H9 (cell line): ENCODE data around the gene FAM120A. TPM values are rescaled to one million over a fixed set of nuclear protein-coding genes. Genes with fewer than 3 reads are reported as not detected.
A peak's percentile ranks its signal among the peaks of the same experiment; 100 is the strongest.

Source experiments
- DNase-seq: peaks from one replicate; pipeline ENCODE4 v3.0.0-alpha.2; 2017
- H2AFZ ChIP-seq: one replicate; pipeline ENCODE4 v1.6.1; 2013; ENCODE audit warnings: mild to moderate bottlenecking, low read length, control low read depth, moderate library complexity
- H2AK5ac ChIP-seq: 2 replicates; pipeline ENCODE4 v1.6.1; 2013; ENCODE audit warnings: low read length, control low read depth, mixed read lengths; ENCODE audit not compliant: insufficient read length
- H2BK120ac ChIP-seq: one replicate; pipeline ENCODE4 v1.6.1; 2013; ENCODE audit warnings: low read depth, mild to moderate bottlenecking, low read length, control low read depth, inconsistent platforms; ENCODE audit not compliant: poor library complexity, severe bottlenecking
- H2BK12ac ChIP-seq: 2 replicates; pipeline ENCODE4 v1.6.1; 2013; ENCODE audit warnings: low read length, control low read depth, mixed read lengths, low read depth; ENCODE audit not compliant: insufficient read length
- H2BK15ac ChIP-seq: 2 replicates; pipeline ENCODE4 v1.6.1; 2013; ENCODE audit warnings: low read depth, low read length, control low read depth
- H2BK20ac ChIP-seq: one replicate; pipeline ENCODE4 v1.6.1; 2013; ENCODE audit warnings: low read depth, mild to moderate bottlenecking, low read length, control low read depth, inconsistent platforms; ENCODE audit not compliant: poor library complexity, severe bottlenecking
- H2BK5ac ChIP-seq: 2 replicates; pipeline ENCODE4 v1.6.1; 2013; ENCODE audit warnings: low read length, control low read depth, mixed read lengths; ENCODE audit not compliant: insufficient read length
- H3K14ac ChIP-seq: 2 replicates; pipeline ENCODE4 v1.6.1; 2013; ENCODE audit warnings: low read length, control low read depth; ENCODE audit not compliant: insufficient read depth
- H3K18ac ChIP-seq: 2 replicates; pipeline ENCODE4 v1.6.1; 2013; ENCODE audit warnings: low read depth, mild to moderate bottlenecking, mixed read lengths, low read length, control low read depth; ENCODE audit not compliant: insufficient read length
- H3K23ac ChIP-seq: 2 replicates; pipeline ENCODE4 v1.6.1; 2013; ENCODE audit warnings: low read length, control low read depth, mixed read lengths, low read depth; ENCODE audit not compliant: insufficient read length
- H3K23me2 ChIP-seq: 2 replicates; pipeline ENCODE4 v1.6.1; 2013; ENCODE audit warnings: low read depth, mild to moderate bottlenecking, mixed read lengths, low read length, control low read depth; ENCODE audit not compliant: insufficient read length, poor library complexity, severe bottlenecking
- H3K27ac ChIP-seq: 2 replicates; pipeline ENCODE4 v1.5.1; 2013; ENCODE audit warnings: low read length, control low read depth, mixed read lengths, low read depth; ENCODE audit not compliant: insufficient read length
- H3K27me3 ChIP-seq: 2 replicates; pipeline ENCODE4 v1.6.1; 2013; ENCODE audit warnings: low read length, control low read depth, inconsistent platforms; ENCODE audit not compliant: insufficient read depth
- H3K4ac ChIP-seq: 2 replicates; pipeline ENCODE4 v1.6.1; 2013; ENCODE audit warnings: low read depth, mild to moderate bottlenecking, control low read depth, inconsistent platforms, low read length, moderate library complexity
- H3K4me1 ChIP-seq: 2 replicates; pipeline ENCODE4 v1.6.1; 2013; ENCODE audit warnings: low read length, control low read depth, inconsistent platforms; ENCODE audit not compliant: insufficient read depth
- H3K4me2 ChIP-seq: 2 replicates; pipeline ENCODE4 v1.6.1; 2013; ENCODE audit warnings: low read length, control low read depth, mixed read lengths; ENCODE audit not compliant: insufficient read length, insufficient read depth
- H3K56ac ChIP-seq: 2 replicates; pipeline ENCODE4 v1.6.1; 2013; ENCODE audit warnings: low read depth, mild to moderate bottlenecking, mixed read lengths, low read length, control low read depth; ENCODE audit not compliant: insufficient read length
- H3K79me1 ChIP-seq: 2 replicates; pipeline ENCODE4 v1.6.1; 2013; ENCODE audit warnings: low read depth, mild to moderate bottlenecking, moderate library complexity, low read length, control low read depth, inconsistent platforms; ENCODE audit not compliant: insufficient read depth, poor library complexity, severe bottlenecking
- H3K79me2 ChIP-seq: 2 replicates; pipeline ENCODE4 v1.6.1; 2013; ENCODE audit warnings: low read length, control low read depth, inconsistent platforms; ENCODE audit not compliant: insufficient read depth
- H3K9ac ChIP-seq: 2 replicates; pipeline ENCODE4 v1.6.1; 2013; ENCODE audit warnings: low read length, control low read depth, mixed read lengths; ENCODE audit not compliant: insufficient read length; ENCODE audit errors: extremely low read depth
- H3K9me3 ChIP-seq: one replicate; pipeline ENCODE4 v1.6.1; 2013; ENCODE audit warnings: low read depth, low read length, inconsistent platforms; ENCODE audit not compliant: control insufficient read depth
- H3T11ph ChIP-seq: one replicate; pipeline ENCODE4 v1.6.1; 2013; ENCODE audit warnings: mild to moderate bottlenecking, low read length, control low read depth, inconsistent platforms
- H4K20me1 ChIP-seq: one replicate; pipeline ENCODE4 v1.6.1; 2013; ENCODE audit not compliant: control insufficient read depth, insufficient read length, insufficient read depth
- H4K5ac ChIP-seq: 2 replicates; pipeline ENCODE4 v1.6.1; 2013; ENCODE audit warnings: low read depth, mild to moderate bottlenecking, mixed read lengths, low read length, control low read depth; ENCODE audit not compliant: insufficient read length
- H4K8ac ChIP-seq: replicated peaks from 2 replicates; pipeline ENCODE4 v1.6.1; 2013; ENCODE audit warnings: low read length, control low read depth, mixed read lengths, low read depth; ENCODE audit not compliant: insufficient read length
- H4K91ac ChIP-seq: 2 replicates; pipeline ENCODE4 v1.6.1; 2013; ENCODE audit warnings: low read depth, mild to moderate bottlenecking, moderate library complexity, mixed read lengths, low read length, control low read depth; ENCODE audit not compliant: insufficient read length
- H3K27ac Mint-ChIP-seq, 3 experiments: 2 replicates in 2 of 3; 3 replicates in 1 of 3; pipeline ENCODE4 v1.8.0; 2020 to 2021; ENCODE audit warnings: mixed read lengths in 3 of 3, mild to moderate bottlenecking in 1 of 3, moderate library complexity in 1 of 3
- H3K27me3 Mint-ChIP-seq: 2 replicates; pipeline ENCODE4 v1.8.0; 2021; ENCODE audit warnings: low read depth, mild to moderate bottlenecking, moderate library complexity, mixed read lengths
- H3K36me3 Mint-ChIP-seq, 3 experiments: 2 replicates in 2 of 3; 3 replicates in 1 of 3; pipeline ENCODE4 v1.8.0; 2020 to 2021; ENCODE audit warnings: low read depth in 3 of 3, mixed read lengths in 3 of 3; ENCODE audit not compliant: insufficient read depth in 1 of 3
- H3K4me1 Mint-ChIP-seq, 2 experiments: 2 replicates each; pipeline ENCODE4 v1.8.0; 2020; ENCODE audit warnings: mixed read lengths in 2 of 2
- H3K4me3 Mint-ChIP-seq, 2 experiments: 2 replicates in 1 of 2; 3 replicates in 1 of 2; pipeline ENCODE4 v1.8.0; 2020 to 2021; ENCODE audit warnings: mild to moderate bottlenecking in 2 of 2, mixed read lengths in 2 of 2, moderate library complexity in 1 of 2
- H3K9me3 Mint-ChIP-seq, 2 experiments: 2 replicates in 1 of 2; 3 replicates in 1 of 2; pipeline ENCODE4 v1.8.0; 2020; ENCODE audit warnings: mild to moderate bottlenecking in 2 of 2, mixed read lengths in 2 of 2, moderate library complexity in 1 of 2
- WGBS: extraction: QIAGEN DNeasy Blood & Tissue Kit; methylation state at CpG from one replicate; pipeline ENCODE4 v1.1.7; 2013; ENCODE audit warnings: missing lambda C conversion rate, low lambda C conversion rate, mixed read lengths; ENCODE audit not compliant: insufficient read length; ENCODE audit errors: extremely low coverage; 5-methylcytosine and 5-hydroxymethylcytosine counted together
- total RNA-seq: library from RNA; stranded (reverse); gene quantifications from 2 replicates; pipeline ENCODE4 v1.2.1, GENCODE V29; 2021
- TF ChIP-seq, protein P1 (sequence below): fragments of 200-600 bp; sonication (generic); conservative IDR thresholded peaks from 3 replicates; pipeline ENCODE4 v1.8.0; 2021; ENCODE audit warnings: antibody characterized with exemption, mild to moderate bottlenecking

The FAM120A gene
- total RNA-seq, 1 experiment from 2014 or later: 57.7 TPM

GRCh38 chr9:93541581-93542349 lies 90.3 kb downstream of the FAM120A start:
- no peak for DNase-seq
- no peak overlapping the region for H4K8ac ChIP-seq
- no peak overlapping the region for H2BK120ac ChIP-seq
- H3K4ac ChIP-seq: no peak overlapping the region
- no peak overlapping the region for H2BK15ac ChIP-seq
- no peak overlapping the region for H2AK5ac ChIP-seq
- H2BK20ac ChIP-seq: no peak overlapping the region
- no peaks in the 10 kb centered on the region for H3K9me3 Mint-ChIP-seq
- H3K27me3 Mint-ChIP-seq: no peaks in the 10 kb centered on the region
- no peaks in the 10 kb centered on the region for H4K20me1 ChIP-seq
- WGBS: no CpG with 5 or more reads among the region's 8 CpGs
- H3K27ac Mint-ChIP-seq: peak overlapping the region in 1 of 3 experiments; percentile 34; a peak in 1 of 7 replicates
- no peak overlapping the region for H3K4me2 ChIP-seq
- no peak overlapping the region for H2BK12ac ChIP-seq
- H3K4me1 ChIP-seq: no peaks in the 10 kb centered on the region; the same call in 1 of the 2 replicates
- no peak overlapping the region for H3K27ac ChIP-seq
- no peak overlapping the region for H4K5ac ChIP-seq
- peaks cover 17 to 64% (median 23%) of the 10 kb centered on the region in 3 experiments; a peak in 6 of 7 replicates for H3K36me3 Mint-ChIP-seq
- no peak overlapping the region for H3K56ac ChIP-seq
- no peak overlapping the region for H3K14ac ChIP-seq
- no peak overlapping the region for H4K91ac ChIP-seq
- no peaks in the 10 kb centered on the region for H3K23me2 ChIP-seq
- no peak overlapping the region for H2AFZ ChIP-seq
- no peak overlapping the region for H3T11ph ChIP-seq
- H3K4me1 Mint-ChIP-seq: peaks cover 9 to 15% of the 10 kb centered on the region in 2 experiments
- H3K18ac ChIP-seq: no peak overlapping the region
- no peaks in the 10 kb centered on the region for H3K9me3 ChIP-seq
- TF ChIP-seq, protein P1, sequence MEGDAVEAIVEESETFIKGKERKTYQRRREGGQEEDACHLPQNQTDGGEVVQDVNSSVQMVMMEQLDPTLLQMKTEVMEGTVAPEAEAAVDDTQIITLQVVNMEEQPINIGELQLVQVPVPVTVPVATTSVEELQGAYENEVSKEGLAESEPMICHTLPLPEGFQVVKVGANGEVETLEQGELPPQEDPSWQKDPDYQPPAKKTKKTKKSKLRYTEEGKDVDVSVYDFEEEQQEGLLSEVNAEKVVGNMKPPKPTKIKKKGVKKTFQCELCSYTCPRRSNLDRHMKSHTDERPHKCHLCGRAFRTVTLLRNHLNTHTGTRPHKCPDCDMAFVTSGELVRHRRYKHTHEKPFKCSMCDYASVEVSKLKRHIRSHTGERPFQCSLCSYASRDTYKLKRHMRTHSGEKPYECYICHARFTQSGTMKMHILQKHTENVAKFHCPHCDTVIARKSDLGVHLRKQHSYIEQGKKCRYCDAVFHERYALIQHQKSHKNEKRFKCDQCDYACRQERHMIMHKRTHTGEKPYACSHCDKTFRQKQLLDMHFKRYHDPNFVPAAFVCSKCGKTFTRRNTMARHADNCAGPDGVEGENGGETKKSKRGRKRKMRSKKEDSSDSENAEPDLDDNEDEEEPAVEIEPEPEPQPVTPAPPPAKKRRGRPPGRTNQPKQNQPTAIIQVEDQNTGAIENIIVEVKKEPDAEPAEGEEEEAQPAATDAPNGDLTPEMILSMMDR: no peak
- H3K79me2 ChIP-seq: no peaks in the 10 kb centered on the region
- H3K9ac ChIP-seq: no peak overlapping the region
- H3K27me3 ChIP-seq: no peaks in the 10 kb centered on the region
- H3K79me1 ChIP-seq: no peaks in the 10 kb centered on the region
- no peak overlapping the region for H3K4me3 Mint-ChIP-seq
- H3K23ac ChIP-seq: no peak overlapping the region
- H2BK5ac ChIP-seq: no peak overlapping the region
